DND-41 (cell line): Measurements from ENCODE around the gene ADCY9.

ENCODE experiments used
- EZH2 ChIP-seq: IDR thresholded peaks from 3 replicates; pipeline ENCODE4 v1.6.1; 2012; ENCODE audit warnings: borderline replicate concordance, low read depth, mild to moderate bottlenecking, moderate library complexity, low read length, inconsistent platforms; ENCODE audit not compliant: severe bottlenecking
- TF ChIP-seq, protein P1 (sequence below): IDR thresholded peaks from 2 replicates; pipeline ENCODE4 v1.5.1; 2012; ENCODE audit warnings: borderline replicate concordance, low read length, moderate library complexity, mild to moderate bottlenecking; ENCODE audit not compliant: poor library complexity, severe bottlenecking; ENCODE audit errors: extremely low read depth

DNA sequence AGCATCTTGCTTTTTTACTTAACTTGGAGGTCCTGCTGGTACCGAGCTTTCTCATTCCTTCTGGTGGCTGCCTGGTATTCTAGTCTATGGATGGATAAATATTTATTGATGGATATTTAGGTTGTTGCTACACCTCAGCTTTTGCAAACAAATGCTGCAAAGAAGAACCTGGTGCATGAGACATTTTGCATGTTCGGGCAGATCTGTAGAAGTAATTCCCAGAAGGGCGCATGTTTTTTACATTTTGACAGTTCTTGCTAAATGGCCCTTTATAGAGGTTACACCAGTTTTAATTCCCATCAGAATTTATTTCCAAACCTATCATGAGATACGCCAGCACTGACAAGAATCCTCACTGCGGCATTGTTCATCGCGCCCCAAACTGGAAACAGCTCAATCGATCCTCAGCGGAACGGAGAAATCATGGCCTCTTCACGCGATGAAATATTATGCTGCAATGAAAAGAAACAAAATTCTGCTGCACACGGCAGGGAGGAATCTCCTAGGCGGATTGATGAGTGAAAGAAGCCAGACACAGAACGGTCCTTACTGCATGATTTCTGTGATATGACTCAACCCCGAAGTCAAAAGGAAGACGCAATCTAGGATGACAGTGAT is 167.8 kb downstream of the ADCY9 start:
- TF ChIP-seq, protein P1, sequence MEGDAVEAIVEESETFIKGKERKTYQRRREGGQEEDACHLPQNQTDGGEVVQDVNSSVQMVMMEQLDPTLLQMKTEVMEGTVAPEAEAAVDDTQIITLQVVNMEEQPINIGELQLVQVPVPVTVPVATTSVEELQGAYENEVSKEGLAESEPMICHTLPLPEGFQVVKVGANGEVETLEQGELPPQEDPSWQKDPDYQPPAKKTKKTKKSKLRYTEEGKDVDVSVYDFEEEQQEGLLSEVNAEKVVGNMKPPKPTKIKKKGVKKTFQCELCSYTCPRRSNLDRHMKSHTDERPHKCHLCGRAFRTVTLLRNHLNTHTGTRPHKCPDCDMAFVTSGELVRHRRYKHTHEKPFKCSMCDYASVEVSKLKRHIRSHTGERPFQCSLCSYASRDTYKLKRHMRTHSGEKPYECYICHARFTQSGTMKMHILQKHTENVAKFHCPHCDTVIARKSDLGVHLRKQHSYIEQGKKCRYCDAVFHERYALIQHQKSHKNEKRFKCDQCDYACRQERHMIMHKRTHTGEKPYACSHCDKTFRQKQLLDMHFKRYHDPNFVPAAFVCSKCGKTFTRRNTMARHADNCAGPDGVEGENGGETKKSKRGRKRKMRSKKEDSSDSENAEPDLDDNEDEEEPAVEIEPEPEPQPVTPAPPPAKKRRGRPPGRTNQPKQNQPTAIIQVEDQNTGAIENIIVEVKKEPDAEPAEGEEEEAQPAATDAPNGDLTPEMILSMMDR, result no peak
- TF ChIP-seq EZH2, result no peak
